Parathyroid adenoma (tissue), 2 donors: ENCODE measurements around the gene OSR1.

Experiments
- H2AFZ ChIP-seq: fragments of 300-600 bp; sonication (generic); one replicate; pipeline ENCODE4 v1.7.0; 2017; ENCODE audit warnings: antibody characterized with exemption, mild to moderate bottlenecking
- H3K27ac ChIP-seq: fragments of 300-600 bp; sonication (generic); one replicate; pipeline ENCODE4 v1.7.0; 2017
- H3K27me3 ChIP-seq: fragments of 300-600 bp; sonication (generic); one replicate; pipeline ENCODE4 v1.7.0; 2017; ENCODE audit warnings: low read length; ENCODE audit not compliant: control insufficient read depth, insufficient read depth
- H3K36me3 ChIP-seq: fragments of 300-600 bp; sonication (generic); one replicate; pipeline ENCODE4 v1.7.0; 2017; ENCODE audit warnings: low read length; ENCODE audit not compliant: control insufficient read depth, insufficient read depth
- H3K4me1 ChIP-seq: fragments of 300-600 bp; sonication (generic); one replicate; pipeline ENCODE4 v1.7.0; 2017; ENCODE audit warnings: control low read depth
- H3K4me2 ChIP-seq: fragments of 300-600 bp; sonication (generic); one replicate; pipeline ENCODE4 v1.7.0; 2017; ENCODE audit warnings: low read length
- H3K4me3 ChIP-seq: fragments of 300-600 bp; sonication (generic); one replicate; pipeline ENCODE4 v1.7.0; 2017; ENCODE audit warnings: low read depth, low read length
- H3K79me2 ChIP-seq: fragments of 300-600 bp; sonication (generic); one replicate; pipeline ENCODE4 v1.7.0; 2017; ENCODE audit warnings: control low read depth
- H3K9ac ChIP-seq: fragments of 300-600 bp; sonication (generic); one replicate; pipeline ENCODE4 v1.7.0; 2017; ENCODE audit warnings: mild to moderate bottlenecking
- H3K9me3 ChIP-seq: fragments of 300-600 bp; sonication (generic); one replicate; pipeline ENCODE4 v1.7.0; 2017; ENCODE audit warnings: low read length; ENCODE audit not compliant: control insufficient read depth
- TF ChIP-seq, protein P1 (sequence below): fragments of 300-600 bp; sonication (generic); IDR thresholded peaks from one replicate; pipeline ENCODE4 v1.7.0; 2017; ENCODE audit warnings: antibody characterized with exemption, mild to moderate bottlenecking
- donor health status: primary hyperparathyroidism.

OSR1 gene

GRCh38 chr2:19353721-19354050 lies 4.7 kb downstream of the OSR1 start:
- no peak overlapping the region for H2AFZ ChIP-seq
- H3K79me2 ChIP-seq = no peaks in the 10 kb centered on the region
- no peak overlapping the region for H3K27ac ChIP-seq
- no peaks in the 10 kb centered on the region for H3K36me3 ChIP-seq
- H3K4me3 ChIP-seq = no peak overlapping the region
- no peak overlapping the region for H3K9ac ChIP-seq
- H3K9me3 ChIP-seq = no peaks in the 10 kb centered on the region
- H3K4me1 ChIP-seq = peaks cover 4% of the 10 kb centered on the region
- H3K4me2 ChIP-seq = no peak overlapping the region
- peaks cover 14% of the 10 kb centered on the region for H3K27me3 ChIP-seq
- TF ChIP-seq, protein P1, sequence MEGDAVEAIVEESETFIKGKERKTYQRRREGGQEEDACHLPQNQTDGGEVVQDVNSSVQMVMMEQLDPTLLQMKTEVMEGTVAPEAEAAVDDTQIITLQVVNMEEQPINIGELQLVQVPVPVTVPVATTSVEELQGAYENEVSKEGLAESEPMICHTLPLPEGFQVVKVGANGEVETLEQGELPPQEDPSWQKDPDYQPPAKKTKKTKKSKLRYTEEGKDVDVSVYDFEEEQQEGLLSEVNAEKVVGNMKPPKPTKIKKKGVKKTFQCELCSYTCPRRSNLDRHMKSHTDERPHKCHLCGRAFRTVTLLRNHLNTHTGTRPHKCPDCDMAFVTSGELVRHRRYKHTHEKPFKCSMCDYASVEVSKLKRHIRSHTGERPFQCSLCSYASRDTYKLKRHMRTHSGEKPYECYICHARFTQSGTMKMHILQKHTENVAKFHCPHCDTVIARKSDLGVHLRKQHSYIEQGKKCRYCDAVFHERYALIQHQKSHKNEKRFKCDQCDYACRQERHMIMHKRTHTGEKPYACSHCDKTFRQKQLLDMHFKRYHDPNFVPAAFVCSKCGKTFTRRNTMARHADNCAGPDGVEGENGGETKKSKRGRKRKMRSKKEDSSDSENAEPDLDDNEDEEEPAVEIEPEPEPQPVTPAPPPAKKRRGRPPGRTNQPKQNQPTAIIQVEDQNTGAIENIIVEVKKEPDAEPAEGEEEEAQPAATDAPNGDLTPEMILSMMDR = no peak

GRCh38 chr2:19352946-19353720 lies 5.3 kb downstream of the OSR1 start:
- H3K4me2 ChIP-seq = no peak overlapping the region
- H3K9me3 ChIP-seq = no peaks in the 10 kb centered on the region
- H3K4me3 ChIP-seq = no peak overlapping the region
- no peaks in the 10 kb centered on the region for H3K79me2 ChIP-seq
- no peak overlapping the region for H3K27ac ChIP-seq
- no peak overlapping the region for H2AFZ ChIP-seq
- H3K36me3 ChIP-seq = no peaks in the 10 kb centered on the region
- TF ChIP-seq, protein P1 = no peak
- H3K9ac ChIP-seq = no peak overlapping the region
- peaks cover 14% of the 10 kb centered on the region for H3K27me3 ChIP-seq
- H3K4me1 ChIP-seq = peaks cover 4% of the 10 kb centered on the region

GRCh38 chr2:19351899-19352697 lies 6.3 kb downstream of the OSR1 start:
- no peak overlapping the region for H3K27ac ChIP-seq
- H3K36me3 ChIP-seq = no peaks in the 10 kb centered on the region
- peaks cover 14% of the 10 kb centered on the region for H3K27me3 ChIP-seq
- TF ChIP-seq, protein P1 = no peak
- no peak overlapping the region for H2AFZ ChIP-seq
- H3K9ac ChIP-seq = no peak overlapping the region
- H3K4me1 ChIP-seq = peaks cover 4% of the 10 kb centered on the region
- peaks cover 2% of the 10 kb centered on the region for H3K79me2 ChIP-seq
- no peaks in the 10 kb centered on the region for H3K9me3 ChIP-seq
- H3K4me2 ChIP-seq = no peak overlapping the region
- no peak overlapping the region for H3K4me3 ChIP-seq

DNA sequence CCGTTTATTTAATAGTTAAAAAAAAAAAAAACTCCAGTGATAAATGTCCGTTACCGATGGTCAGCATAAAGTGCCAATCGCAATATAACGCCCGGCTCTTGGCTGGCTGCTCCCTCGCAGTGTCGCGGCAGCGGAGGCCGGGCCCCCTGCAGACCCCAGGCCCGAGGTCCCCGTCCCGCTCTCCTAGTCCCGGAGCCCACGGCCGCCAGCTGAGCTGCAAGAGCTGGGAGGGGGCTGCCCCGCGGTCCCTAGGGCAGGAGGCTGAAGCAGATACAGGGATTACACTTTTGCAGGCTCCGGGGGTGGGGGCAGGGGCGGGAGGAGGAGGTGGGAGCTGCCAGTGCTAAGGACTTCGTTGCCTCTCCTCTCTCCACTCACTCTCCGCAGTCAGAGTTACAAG lies 6.9 kb downstream of the OSR1 start:
- Histone ChIP-seq H3K27me3 (peaks cover 11% of the 10 kb centered on the region), H3K9me3 (no peaks in the 10 kb centered on the region), H3K4me3 (no peak overlapping the region), H2AFZ (no peak overlapping the region), H3K4me2 (no peak overlapping the region), H3K27ac (no peak overlapping the region), H3K36me3 (no peaks in the 10 kb centered on the region), H3K9ac (no peak overlapping the region), H3K4me1 (peaks cover 4% of the 10 kb centered on the region), H3K79me2 (peaks cover 4% of the 10 kb centered on the region)
- TF ChIP-seq, protein P1 = no peak
